ENCODE data around the gene C1orf122.
"Not testable (repeated sequence)": the region's sequence is repeated elsewhere in the genome, so short reads cannot be mapped to it uniquely, and the experiment has no call there.

The C1orf122 gene

GRCh38 chr1:37807555-37808368 is at the start of gene C1orf122, which contains the start of gene YRDC:
C1orf122 (plus strand) TSS chr1:37807790; CDS start chr1:37808405, 615 bp downstream.
YRDC (minus strand) TSS chr1:37808208; CDS start chr1:37808180, 28 bp downstream.
- in situ Hi-C loops (cut with HindIII; ENCODE audit: low sequenced_read_pairs) = no loop called here

- in situ Hi-C loops (cut with HindIII; ENCODE audit: low sequenced_read_pairs) = no loop called here
Measured at GRCh38 chr1:37759451-37759850, 48.1 kb upstream of the C1orf122 start.

GRCh38 chr1:37761416-37762095 is 46.0 kb upstream of the C1orf122 start:
- in situ Hi-C loops (cut with HindIII; ENCODE audit: low sequenced_read_pairs) = no loop called here

- in situ Hi-C loops (cut with HindIII; ENCODE audit: low sequenced_read_pairs) = no loop called here
Measured at GRCh38 chr1:37762516-37762915, 45.1 kb upstream of the C1orf122 start.

- in situ Hi-C loops (cut with HindIII; ENCODE audit: low sequenced_read_pairs) = no loop called here
Measured at GRCh38 chr1:37763791-37764413, 43.7 kb upstream of the C1orf122 start.

GRCh38 chr1:37764414-37764825 is 43.2 kb upstream of the C1orf122 start:
- in situ Hi-C loops (cut with HindIII; ENCODE audit: low sequenced_read_pairs) = no loop called here

- in situ Hi-C loops (cut with HindIII; ENCODE audit: low sequenced_read_pairs) = no loop called here
Measured at GRCh38 chr1:37764888-37765441, 42.6 kb upstream of the C1orf122 start, which contains the start of gene EPHA10. EPHA10 (minus strand) TSS chr1:37765120; CDS start chr1:37765066, 54 bp downstream.

- in situ Hi-C loops (cut with HindIII; ENCODE audit: low sequenced_read_pairs) = no loop called here
Measured at GRCh38 chr1:37765916-37766664, 41.5 kb upstream of the C1orf122 start.

GRCh38 chr1:37767488-37767887 is 40.1 kb upstream of the C1orf122 start:
- in situ Hi-C loops (cut with HindIII; ENCODE audit: low sequenced_read_pairs) = no loop called here

- in situ Hi-C loops (cut with HindIII; ENCODE audit: low sequenced_read_pairs) = not testable (repeated sequence)
Measured at GRCh38 chr1:37771440-37771839, 36.1 kb upstream of the C1orf122 start.

GRCh38 chr1:37776946-37777516 is 30.6 kb upstream of the C1orf122 start:
- in situ Hi-C loops (cut with HindIII; ENCODE audit: low sequenced_read_pairs) = no loop called here

- in situ Hi-C loops (cut with HindIII; ENCODE audit: low sequenced_read_pairs) = no loop called here
Measured at GRCh38 chr1:37778654-37779053, 28.9 kb upstream of the C1orf122 start.

- in situ Hi-C loops (cut with HindIII; ENCODE audit: low sequenced_read_pairs) = no loop called here
Measured at GRCh38 chr1:37782491-37782890, 25.1 kb upstream of the C1orf122 start.

GRCh38 chr1:37792943-37793686 is 14.5 kb upstream of the C1orf122 start:
- in situ Hi-C loops (cut with HindIII; ENCODE audit: low sequenced_read_pairs) = no loop called here

GRCh38 chr1:37793773-37794371 is 13.7 kb upstream of the C1orf122 start, which contains the start of gene MANEAL:
MANEAL (plus strand) TSS chr1:37793847; CDS start chr1:37794183, 336 bp downstream.
- in situ Hi-C loops (cut with HindIII; ENCODE audit: low sequenced_read_pairs) = no loop called here

- in situ Hi-C loops (cut with HindIII; ENCODE audit: low sequenced_read_pairs) = no loop called here
Measured at GRCh38 chr1:37794372-37795339, 12.9 kb upstream of the C1orf122 start.

- in situ Hi-C loops (cut with HindIII; ENCODE audit: low sequenced_read_pairs) = no loop called here
Measured at GRCh38 chr1:37795340-37796125, 12.1 kb upstream of the C1orf122 start.
